H1 (cell line): ENCODE data around the gene TBX6. TPM values are rescaled to one million over a fixed set of nuclear protein-coding genes. Genes with fewer than 3 reads are reported as not detected.

Source experiments
- CTCF ChIA-PET: fragments of 300-600 bp; sonication (Branson Sonifier 250); formaldehyde crosslinking; loops from one replicate; lab custom pipeline; 2021; ENCODE audit not compliant: partially characterized antibody; lab: Charles Lee
- POLR2A ChIA-PET: fragments of 300-600 bp; sonication (Branson Sonifier 250); formaldehyde crosslinking; loops from one replicate; lab custom pipeline; 2021; ENCODE audit warnings: inconsistent platforms; ENCODE audit not compliant: partially characterized antibody; lab: Charles Lee
- DNase-seq, 2 experiments: peaks; one replicate each; pipeline versions ENCODE4 v3.0.0 to v3.0.0-alpha.2; 2010 to 2022; ENCODE audit warnings: low spot score in 2 of 2, low read depth in 1 of 2, mixed read lengths in 1 of 2
- FAIRE-seq: peaks from 2 replicates; lab custom pipeline; 2011; peaks lifted over from hg19 to GRCh38; lab: Jason Lieb, UNC
- H2AFZ ChIP-seq: 2 replicates; pipeline ENCODE4 v1.8.1; 2012; ENCODE audit warnings: low read length, inconsistent platforms
- H2AK5ac ChIP-seq: 2 replicates; pipeline ENCODE4 v1.6.1; 2013; ENCODE audit warnings: low read depth, low read length
- H2BK120ac ChIP-seq: replicated peaks from 2 replicates; pipeline ENCODE3; 2013; ENCODE audit warnings: low read depth, low read length, inconsistent platforms
- H2BK12ac ChIP-seq: 2 replicates; pipeline ENCODE4 v1.6.1; 2013; ENCODE audit warnings: low read depth, low read length
- H2BK15ac ChIP-seq: 2 replicates; pipeline ENCODE4 v1.6.1; 2013; ENCODE audit warnings: low read length
- H2BK20ac ChIP-seq: 2 replicates; pipeline ENCODE4 v1.6.1; 2013; ENCODE audit warnings: low read length
- H2BK5ac ChIP-seq: 2 replicates; pipeline ENCODE4 v1.6.1; 2013; ENCODE audit warnings: low read depth, low read length
- H3K14ac ChIP-seq: 2 replicates; pipeline ENCODE4 v1.6.1; 2013; ENCODE audit warnings: inconsistent platforms; ENCODE audit not compliant: insufficient read length
- H3K18ac ChIP-seq: 2 replicates; pipeline ENCODE4 v1.6.1; 2013; ENCODE audit warnings: low read length; ENCODE audit errors: extremely low read depth
- H3K23ac ChIP-seq: 2 replicates; pipeline ENCODE4 v1.6.1; 2013; ENCODE audit warnings: inconsistent platforms; ENCODE audit not compliant: insufficient read length
- H3K23me2 ChIP-seq: 2 replicates; pipeline ENCODE4 v1.6.1; 2013; ENCODE audit warnings: low read depth, low read length
- H3K27ac ChIP-seq: 2 replicates; pipeline ENCODE4 v1.6.1; 2011; ENCODE audit warnings: low read depth, low read length, inconsistent platforms
- H3K27me3 ChIP-seq, 4 experiments: replicated peaks in 1 of 4; 1 replicate in 1 of 4; 2 replicates in 3 of 4; pipeline versions ENCODE4 v1.6.1 to v1.8.1; 2011 to 2013; ENCODE audit warnings: low read length in 3 of 4, mild to moderate bottlenecking in 3 of 4, inconsistent platforms in 2 of 4, mixed read lengths in 2 of 4, moderate library complexity in 1 of 4; ENCODE audit not compliant: control insufficient read depth in 3 of 4, insufficient read depth in 3 of 4; ENCODE audit errors: extremely low read depth in 1 of 4
- H3K36me3 ChIP-seq, 4 experiments: 2 replicates each; pipeline versions ENCODE4 v1.6.1 to v1.8.1; 2011 to 2013; ENCODE audit warnings: mild to moderate bottlenecking in 4 of 4, low read length in 3 of 4, moderate library complexity in 2 of 4, control low read depth in 1 of 4, inconsistent platforms in 1 of 4; ENCODE audit not compliant: insufficient read depth in 4 of 4, control insufficient read depth in 2 of 4
- H3K4ac ChIP-seq: replicated peaks from 2 replicates; pipeline ENCODE3; 2013; ENCODE audit warnings: low read length, low read depth, mixed read lengths, inconsistent platforms; ENCODE audit not compliant: insufficient read length
- H3K4me1 ChIP-seq, 4 experiments: replicated peaks in 1 of 4; 1 replicate in 1 of 4; 2 replicates in 3 of 4; pipeline versions ENCODE4 v1.6.1 to v1.8.1; 2011 to 2013; ENCODE audit warnings: low read length in 3 of 4, inconsistent platforms in 2 of 4, mixed read lengths in 1 of 4; ENCODE audit not compliant: insufficient read depth in 4 of 4, control insufficient read depth in 3 of 4
- H3K4me2 ChIP-seq, 2 experiments: 2 replicates each; pipeline versions ENCODE4 v1.6.1 to v1.8.1; 2011 to 2013; ENCODE audit warnings: low read depth in 2 of 2, low read length in 2 of 2, control low read depth in 1 of 2, inconsistent platforms in 1 of 2, mild to moderate bottlenecking in 1 of 2; ENCODE audit not compliant: insufficient read depth in 1 of 2
- H3K4me3 ChIP-seq, 4 experiments: fragments of 200-600, 300-600 bp in 1 of 4; sonication (generic), shearing (Covaris generic), sonication (Bioruptor Twin) in 1 of 4; 2 replicates each; pipeline versions ENCODE4 v1.5.1 to v1.8.1; 2011 to 2016; ENCODE audit warnings: low read length in 4 of 4, low read depth in 3 of 4, control low read depth in 2 of 4, inconsistent platforms in 2 of 4, mild to moderate bottlenecking in 2 of 4, mixed read lengths in 1 of 4, moderate library complexity in 1 of 4; ENCODE audit not compliant: insufficient read depth in 2 of 4; ENCODE audit errors: extremely low read depth in 1 of 4
- H3K56ac ChIP-seq: replicated peaks from 2 replicates; pipeline ENCODE3; 2013; ENCODE audit warnings: low read depth, mild to moderate bottlenecking, mixed read lengths, low read length, inconsistent platforms; ENCODE audit not compliant: insufficient read length
- H3K79me1 ChIP-seq: 2 replicates; pipeline ENCODE4 v1.6.1; 2013; ENCODE audit warnings: low read depth, low read length, control low read depth
- H3K79me2 ChIP-seq, 2 experiments: 2 replicates each; pipeline versions ENCODE4 v1.6.1 to v1.8.1; 2012 to 2013; ENCODE audit warnings: low read length in 2 of 2, mild to moderate bottlenecking in 2 of 2, inconsistent platforms in 1 of 2; ENCODE audit not compliant: insufficient read depth in 2 of 2, control insufficient read depth in 1 of 2
- H3K9ac ChIP-seq, 4 experiments: replicated peaks in 1 of 4; 1 replicate in 1 of 4; 2 replicates in 3 of 4; pipeline versions ENCODE4 v1.6.1 to v1.8.1; 2011 to 2013; ENCODE audit warnings: low read depth in 3 of 4, low read length in 3 of 4, control low read depth in 2 of 4, mild to moderate bottlenecking in 2 of 4, moderate library complexity in 2 of 4, inconsistent platforms in 1 of 4; ENCODE audit errors: extremely low read depth in 1 of 4
- H3K9me3 ChIP-seq, 2 experiments: 2 replicates each; pipeline versions ENCODE4 v1.6.1 to v1.8.1; 2012 to 2013; ENCODE audit warnings: mild to moderate bottlenecking in 2 of 2, moderate library complexity in 2 of 2, control low read depth in 1 of 2, inconsistent platforms in 1 of 2, low read depth in 1 of 2, low read length in 1 of 2, mixed read lengths in 1 of 2; ENCODE audit not compliant: insufficient read depth in 2 of 2
- H4K20me1 ChIP-seq, 2 experiments: replicated peaks in 1 of 2; 2 replicates each; pipeline versions ENCODE3 to v1.8.1; 2011 to 2013; ENCODE audit warnings: inconsistent platforms in 2 of 2, low read length in 2 of 2, mild to moderate bottlenecking in 1 of 2; ENCODE audit not compliant: insufficient read depth in 2 of 2, control insufficient read depth in 1 of 2
- H4K5ac ChIP-seq: 2 replicates; pipeline ENCODE4 v1.6.1; 2013; ENCODE audit warnings: low read length, low read depth, mixed read lengths, inconsistent platforms; ENCODE audit not compliant: insufficient read length
- H4K8ac ChIP-seq: 2 replicates; pipeline ENCODE4 v1.8.0; 2013; ENCODE audit warnings: mild to moderate bottlenecking, moderate library complexity, low read length, inconsistent platforms; ENCODE audit not compliant: insufficient read depth; ENCODE audit errors: extremely low read depth
- H4K91ac ChIP-seq: replicated peaks from 2 replicates; pipeline ENCODE3; 2013; ENCODE audit warnings: low read length, mixed read lengths, inconsistent platforms; ENCODE audit not compliant: insufficient read length
- BACH1 ChIP-seq: IDR thresholded peaks from 2 replicates; pipeline ENCODE4 v1.6.1; 2012; ENCODE audit warnings: low read length, improper control_type of control experiment
- CBX5 ChIP-seq: fragments of 300-800, 300-1000 bp; sonication (generic); IDR thresholded peaks from 2 replicates; pipeline ENCODE4 v1.7.1; 2016; ENCODE audit warnings: antibody characterized with exemption, low read length, low read depth
- CEBPB ChIP-seq: IDR thresholded peaks from 2 replicates; pipeline ENCODE4 v1.6.1; 2012; ENCODE audit warnings: low read depth, low read length
- CHD2 ChIP-seq: IDR thresholded peaks from 2 replicates; pipeline ENCODE4 v1.6.1; 2012; ENCODE audit warnings: low read length, improper control_type of control experiment
- EGR1 ChIP-seq: IDR thresholded peaks from 2 replicates; pipeline ENCODE4 v1.6.1; 2011; ENCODE audit warnings: low read depth, low read length, borderline replicate concordance
- JUN ChIP-seq: IDR thresholded peaks from 2 replicates; pipeline ENCODE4 v1.6.1; 2011; ENCODE audit warnings: low read depth, mild to moderate bottlenecking, improper control_type of control experiment, low read length
- RBBP5 ChIP-seq: IDR thresholded peaks from 2 replicates; pipeline ENCODE4 v1.7.1; 2012; ENCODE audit warnings: low read depth, mild to moderate bottlenecking, inconsistent platforms, low read length, moderate library complexity, borderline replicate concordance
- WGBS, 2 experiments: shearing (Covaris generic) in 1 of 2; methylation state at CpG; one replicate each; pipeline versions ENCODE4 v1.1.6 to v1.1.7; 2013 to 2015; ENCODE audit warnings: low lambda C conversion rate in 2 of 2, mixed read lengths in 2 of 2, inconsistent platforms in 1 of 2, low coverage in 1 of 2, missing lambda C conversion rate in 1 of 2; ENCODE audit not compliant: insufficient replicate concordance in 2 of 2, insufficient coverage in 1 of 2, insufficient read length in 1 of 2; ENCODE audit errors: extremely low coverage in 1 of 2, missing lambda C conversion rate in 1 of 2; 5-methylcytosine and 5-hydroxymethylcytosine counted together
- polyA plus RNA-seq, 7 experiments: library from polyadenylated mRNA; depleted of rRNA in 3 of 7; stranded (reverse) in 5 of 7; unstranded in 2 of 7; fragments of >200 nt in 5 of 7; fragments of 200-250 nt in 2 of 7; gene quantifications; 1 replicate in 5 of 7; 2 replicates in 1 of 7; 4 replicates in 1 of 7; pipeline versions ENCODE4 v1.2.1 to v1.2.3, GENCODE V29; 2011 to 2013; ENCODE audit warnings: missing spikeins in 2 of 7, mixed read lengths in 2 of 7
- total RNA-seq: library from RNA; stranded (reverse); fragmentation: NEBNext Ultra II Directional; extraction: Animal tissue kit (Norgen Biotek cat#: 25700); gene quantifications from 2 replicates; pipeline ENCODE4 v1.2.1, GENCODE V29; 2021
- TF ChIP-seq, protein P1 (sequence below): IDR thresholded peaks from 2 replicates; pipeline ENCODE4 v1.6.1; 2012; ENCODE audit warnings: low read length, inconsistent platforms
- TF ChIP-seq, protein P2 (sequence below), 3 experiments: IDR thresholded peaks; 1 replicate in 2 of 3; 2 replicates in 1 of 3; pipeline versions ENCODE4 v1.5.1 to v1.6.1; 2011; ENCODE audit warnings: low read length in 3 of 3, mild to moderate bottlenecking in 3 of 3, inconsistent platforms in 2 of 3, low read depth in 1 of 3, moderate library complexity in 1 of 3; ENCODE audit not compliant: insufficient read depth in 1 of 3; ENCODE audit errors: control extremely low read depth in 1 of 3

Gene TBX6
- total and polyA plus RNA-seq, 2 of the 8 experiments (the other 6 are each of a cell fraction or from before 2014, with no cell fraction given): 2.2 to 2.8 TPM

- CTCF ChIA-PET: interaction anchor here (0.8 to 6.1 kb wide), 5 partner anchors 10 to 42 kb away, joined by 3 to 23 read pairs (median 3); partner anchors contain the start of gene TLCD3B
- Histone ChIP-seq H3K9me3 (no peaks in the 10 kb centered on the region), H3K56ac (no peak overlapping the region), H3K79me2 (no peaks in the 10 kb centered on the region), H4K5ac (no peak overlapping the region), H4K91ac (no peak overlapping the region)
- TF ChIP-seq, protein P1, sequence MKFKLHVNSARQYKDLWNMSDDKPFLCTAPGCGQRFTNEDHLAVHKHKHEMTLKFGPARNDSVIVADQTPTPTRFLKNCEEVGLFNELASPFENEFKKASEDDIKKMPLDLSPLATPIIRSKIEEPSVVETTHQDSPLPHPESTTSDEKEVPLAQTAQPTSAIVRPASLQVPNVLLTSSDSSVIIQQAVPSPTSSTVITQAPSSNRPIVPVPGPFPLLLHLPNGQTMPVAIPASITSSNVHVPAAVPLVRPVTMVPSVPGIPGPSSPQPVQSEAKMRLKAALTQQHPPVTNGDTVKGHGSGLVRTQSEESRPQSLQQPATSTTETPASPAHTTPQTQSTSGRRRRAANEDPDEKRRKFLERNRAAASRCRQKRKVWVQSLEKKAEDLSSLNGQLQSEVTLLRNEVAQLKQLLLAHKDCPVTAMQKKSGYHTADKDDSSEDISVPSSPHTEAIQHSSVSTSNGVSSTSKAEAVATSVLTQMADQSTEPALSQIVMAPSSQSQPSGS: no peak
- TF ChIP-seq CHD2 (no peak), RBBP5 (no peak), CEBPB (no peak), EGR1 (no peak), CBX5 (no peak), JUN (no peak), BACH1 (no peak)
- TF ChIP-seq, protein P2, sequence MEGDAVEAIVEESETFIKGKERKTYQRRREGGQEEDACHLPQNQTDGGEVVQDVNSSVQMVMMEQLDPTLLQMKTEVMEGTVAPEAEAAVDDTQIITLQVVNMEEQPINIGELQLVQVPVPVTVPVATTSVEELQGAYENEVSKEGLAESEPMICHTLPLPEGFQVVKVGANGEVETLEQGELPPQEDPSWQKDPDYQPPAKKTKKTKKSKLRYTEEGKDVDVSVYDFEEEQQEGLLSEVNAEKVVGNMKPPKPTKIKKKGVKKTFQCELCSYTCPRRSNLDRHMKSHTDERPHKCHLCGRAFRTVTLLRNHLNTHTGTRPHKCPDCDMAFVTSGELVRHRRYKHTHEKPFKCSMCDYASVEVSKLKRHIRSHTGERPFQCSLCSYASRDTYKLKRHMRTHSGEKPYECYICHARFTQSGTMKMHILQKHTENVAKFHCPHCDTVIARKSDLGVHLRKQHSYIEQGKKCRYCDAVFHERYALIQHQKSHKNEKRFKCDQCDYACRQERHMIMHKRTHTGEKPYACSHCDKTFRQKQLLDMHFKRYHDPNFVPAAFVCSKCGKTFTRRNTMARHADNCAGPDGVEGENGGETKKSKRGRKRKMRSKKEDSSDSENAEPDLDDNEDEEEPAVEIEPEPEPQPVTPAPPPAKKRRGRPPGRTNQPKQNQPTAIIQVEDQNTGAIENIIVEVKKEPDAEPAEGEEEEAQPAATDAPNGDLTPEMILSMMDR (IDR thresholded peaks at IDR 0.05; ENCODE audit: control extremely low read depth in 1 of 3, insufficient read depth in 1 of 3, low read depth in 1 of 3, low read length in 3 of 3): no peak
- TF ChIP-seq, all 59 proteins: peak for 0
- Histone ChIP-seq H2AFZ (no peak overlapping the region), H3K27ac (no peak overlapping the region), H2BK5ac (no peak overlapping the region), H3K27me3 (peaks cover 0 to 5% (median 2%) of the 10 kb centered on the region in 4 experiments; a peak in 2 of 7 replicates), H2AK5ac (0 out of 2 replicates have a peak overlapping the region, but pooled peaks have one; percentile 95), H2BK20ac (no peak overlapping the region), H3K79me1 (no peaks in the 10 kb centered on the region), H4K8ac (no peak overlapping the region; the same call in 1 of the 2 replicates), H2BK12ac (peak overlapping the region; percentile 62; the same call in 1 of the 2 replicates), H3K23ac (no peak overlapping the region), H3K4ac (no peak overlapping the region), H3K14ac (no peak overlapping the region), H3K18ac (no peak overlapping the region), H2BK120ac (no peak overlapping the region), H3K4me3 (no peak overlapping the region), H3K4me1 (peaks cover 0 to 4% (median 2%) of the 10 kb centered on the region in 4 experiments; a peak in 3 of 7 replicates), H3K23me2 (peaks cover 6% of the 10 kb centered on the region), H3K9ac (no peak overlapping the region), H3K36me3 (no peaks in the 10 kb centered on the region), H2BK15ac (no peak overlapping the region), H4K20me1 (no peaks in the 10 kb centered on the region), H3K4me2 (no peak overlapping the region)
- FAIRE-seq (no peak), DNase-seq (no peak)
- POLR2A ChIA-PET: interaction anchor here (7.6 kb wide), 1 partner anchor 15 kb away, joined by 88 read pairs; the partner anchor contains the start of gene ALDOA
- WGBS, 2 experiments: 77% methylated on average over 3 of the region's 3 CpGs; no CpG with 5 or more reads in 1 of the 2 experiments
Measured at GRCh38 chr16:30051518-30051917, 40.2 kb downstream of the TBX6 start.
